GM19467 (cell line): ENCODE data around the gene EIF3I.
"Not testable (repeated sequence)": the region's sequence is repeated elsewhere in the genome, so short reads cannot be mapped to it uniquely, and the experiment has no call there.

Experiments
- ATAC-seq: cut with Tn5 transposase; IDR thresholded peaks from one replicate; pipeline ENCODE4 v1.9.1; 2021; ENCODE audit warnings: mild to moderate bottlenecking, moderate library complexity; ENCODE audit not compliant: unreplicated experiment

Gene EIF3I

DNA sequence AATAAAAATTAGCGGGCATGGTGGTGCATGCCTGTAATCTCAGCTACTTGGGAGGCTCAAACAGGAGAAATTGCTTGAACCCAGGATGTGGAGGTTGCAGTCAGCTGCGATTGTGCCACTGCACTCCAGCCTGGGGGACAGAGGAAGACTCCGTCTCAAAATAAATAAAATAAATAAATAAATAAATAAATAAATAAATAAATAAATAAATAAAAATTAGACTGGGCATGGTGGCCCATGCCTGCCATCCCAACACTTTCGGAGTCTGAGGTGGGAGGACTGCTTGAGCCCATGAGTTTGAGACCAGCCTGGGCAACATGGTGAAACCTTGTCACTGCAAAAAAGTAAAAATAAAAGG, 41.0 kb downstream of the EIF3I start:
- not testable (repeated sequence) for ATAC-seq

GRCh38 chr1:32263744-32264143, 41.5 kb downstream of the EIF3I start:
- ATAC-seq, result no peak

DNA sequence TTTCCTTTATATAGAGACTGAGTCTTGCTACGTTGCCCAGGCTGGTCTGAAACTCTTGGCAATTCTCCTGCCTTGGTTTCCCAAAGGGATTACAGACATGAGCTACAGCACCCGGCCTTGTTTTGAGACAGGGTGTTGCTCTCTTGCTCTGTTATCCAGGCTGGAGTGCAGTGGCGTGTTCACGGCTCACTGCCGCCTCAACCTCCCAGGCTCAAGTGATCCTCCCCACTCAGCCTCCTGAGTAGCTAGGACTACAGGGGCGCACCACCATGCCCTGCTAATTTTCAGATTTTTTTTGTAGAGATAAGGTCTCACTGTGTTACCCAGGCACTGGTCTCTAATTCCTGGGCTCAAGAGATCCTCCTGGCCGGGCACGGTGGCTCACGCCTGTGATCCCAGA, 43.6 kb downstream of the EIF3I start:
- ATAC-seq, result no peak

- no peak for ATAC-seq
Observed at GRCh38 chr1:32266921-32267591, 44.8 kb downstream of the EIF3I start.

GRCh38 chr1:32269744-32270143, 47.5 kb downstream of the EIF3I start:
- no peak for ATAC-seq

DNA sequence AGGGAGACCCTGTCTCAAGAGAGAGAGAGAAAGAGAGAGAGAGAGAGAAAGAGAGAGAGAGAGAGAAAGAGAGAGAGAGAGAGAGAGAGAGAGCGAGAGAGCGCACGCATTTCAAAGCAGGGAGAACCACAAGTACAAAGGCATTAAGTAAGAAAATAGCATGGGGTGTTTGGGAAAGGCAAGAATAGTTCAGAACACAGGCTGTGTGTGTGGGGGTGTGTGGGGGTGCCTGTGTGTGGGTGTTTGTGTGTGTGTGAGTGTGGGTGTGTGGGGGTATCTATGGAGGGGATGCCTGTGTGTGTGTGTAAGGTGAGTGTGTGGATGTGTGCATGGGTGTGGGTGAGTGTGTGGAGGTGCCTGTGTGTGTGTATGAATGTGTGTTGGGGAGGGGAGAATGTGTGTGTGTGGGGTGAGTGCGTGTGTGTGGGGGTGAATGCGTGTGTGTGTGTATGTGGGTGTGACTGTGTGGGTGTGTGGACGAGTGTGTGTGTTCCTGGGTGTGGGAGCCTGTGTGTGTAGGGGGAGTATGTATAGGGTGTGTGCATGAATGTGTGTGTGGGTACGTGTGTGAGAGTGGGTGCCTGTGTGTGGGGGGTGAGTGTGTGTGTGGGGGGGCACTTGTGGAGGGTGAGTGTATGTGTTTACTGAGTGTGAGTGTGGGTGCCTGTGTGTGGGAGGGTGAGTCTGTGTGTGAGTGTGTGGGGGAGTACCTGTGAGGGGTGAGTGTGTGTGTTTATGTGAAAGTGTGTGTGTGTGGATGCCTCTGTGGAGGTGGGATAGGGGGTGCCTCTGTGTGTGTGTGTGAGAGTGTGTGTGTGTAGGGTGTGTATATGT, 50.6 kb downstream of the EIF3I start:
- ATAC-seq, result no peak

DNA sequence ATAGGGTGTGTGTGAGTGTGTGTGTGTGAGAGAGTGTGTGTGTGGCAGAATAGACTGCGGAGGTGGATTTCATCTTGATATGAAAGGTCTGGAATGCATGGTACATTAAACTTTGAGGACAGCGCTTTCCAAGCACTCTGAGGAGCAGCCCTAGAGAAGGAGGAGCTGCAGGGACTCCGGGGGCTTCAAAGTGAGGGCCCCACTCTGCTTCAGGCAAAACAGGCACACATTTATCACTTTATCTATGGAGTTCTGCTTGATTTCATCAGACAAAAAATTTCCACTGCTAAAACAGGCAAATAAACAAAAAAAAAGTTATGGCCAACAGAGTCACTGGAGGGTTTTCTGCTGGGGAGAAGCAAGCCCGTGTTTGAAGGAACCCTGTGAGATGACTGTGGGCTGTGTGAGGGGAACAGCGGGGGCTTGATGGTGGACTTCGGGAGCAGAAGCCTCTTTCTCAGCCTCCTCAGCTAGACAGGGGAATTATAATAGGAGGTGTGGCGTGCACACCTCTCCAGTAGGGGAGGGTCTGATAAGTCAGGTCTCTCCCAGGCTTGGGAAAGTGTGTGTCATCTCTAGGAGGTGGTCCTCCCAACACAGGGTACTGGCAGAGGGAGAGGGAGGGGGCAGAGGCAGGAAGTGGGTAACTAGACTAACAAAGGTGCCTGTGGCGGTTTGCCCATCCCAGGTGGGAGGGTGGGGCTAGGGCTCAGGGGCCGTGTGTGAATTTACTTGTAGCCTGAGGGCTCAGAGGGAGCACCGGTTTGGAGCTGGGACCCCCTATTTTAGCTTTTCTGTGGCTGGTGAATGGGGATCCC, 51.4 kb downstream of the EIF3I start:
- ATAC-seq, result no peak

DNA sequence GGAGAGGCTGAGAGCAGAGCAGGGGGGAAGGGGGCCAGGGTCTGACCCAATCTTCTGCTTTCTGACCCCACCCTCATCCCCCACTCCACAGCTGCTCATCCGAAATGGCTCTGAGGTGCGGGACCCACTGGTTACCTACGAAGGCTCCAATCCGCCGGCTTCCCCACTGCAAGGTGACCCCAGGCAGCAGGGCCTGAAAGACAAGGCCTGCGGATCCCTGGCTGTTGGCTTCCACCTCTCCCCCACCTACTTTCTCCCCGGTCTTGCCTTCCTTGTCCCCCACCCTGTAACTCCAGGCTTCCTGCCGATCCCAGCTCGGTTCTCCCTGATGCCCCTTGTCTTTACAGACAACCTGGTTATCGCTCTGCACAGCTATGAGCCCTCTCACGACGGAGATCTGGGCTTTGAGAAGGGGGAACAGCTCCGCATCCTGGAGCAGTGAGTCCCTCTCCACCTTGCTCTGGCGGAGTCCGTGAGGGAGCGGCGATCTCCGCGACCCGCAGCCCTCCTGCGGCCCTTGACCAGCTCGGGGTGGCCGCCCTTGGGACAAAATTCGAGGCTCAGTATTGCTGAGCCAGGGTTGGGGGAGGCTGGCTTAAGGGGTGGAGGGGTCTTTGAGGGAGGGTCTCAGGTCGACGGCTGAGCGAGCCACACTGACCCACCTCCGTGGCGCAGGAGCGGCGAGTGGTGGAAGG, 52.6 kb downstream of the EIF3I start:
- ATAC-seq, result no peak

DNA sequence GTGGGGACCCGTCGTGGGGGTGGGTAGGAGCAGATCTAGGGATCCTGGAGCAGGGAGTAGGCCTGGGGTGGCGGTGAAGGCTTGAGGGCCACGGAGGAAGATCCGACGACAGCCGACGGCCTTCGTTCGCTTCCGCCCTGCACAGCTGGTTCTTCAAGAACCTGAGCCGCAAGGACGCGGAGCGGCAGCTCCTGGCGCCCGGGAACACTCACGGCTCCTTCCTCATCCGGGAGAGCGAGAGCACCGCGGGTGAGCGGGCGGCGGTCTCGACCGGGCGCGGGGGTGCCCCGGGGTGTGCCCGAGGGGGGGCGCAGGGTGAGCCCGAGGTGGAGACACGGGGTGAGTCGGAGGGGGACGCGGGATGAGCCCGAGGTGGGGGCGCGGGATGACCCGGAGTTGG, 53.2 kb downstream of the EIF3I start:
- no peak for ATAC-seq

DNA sequence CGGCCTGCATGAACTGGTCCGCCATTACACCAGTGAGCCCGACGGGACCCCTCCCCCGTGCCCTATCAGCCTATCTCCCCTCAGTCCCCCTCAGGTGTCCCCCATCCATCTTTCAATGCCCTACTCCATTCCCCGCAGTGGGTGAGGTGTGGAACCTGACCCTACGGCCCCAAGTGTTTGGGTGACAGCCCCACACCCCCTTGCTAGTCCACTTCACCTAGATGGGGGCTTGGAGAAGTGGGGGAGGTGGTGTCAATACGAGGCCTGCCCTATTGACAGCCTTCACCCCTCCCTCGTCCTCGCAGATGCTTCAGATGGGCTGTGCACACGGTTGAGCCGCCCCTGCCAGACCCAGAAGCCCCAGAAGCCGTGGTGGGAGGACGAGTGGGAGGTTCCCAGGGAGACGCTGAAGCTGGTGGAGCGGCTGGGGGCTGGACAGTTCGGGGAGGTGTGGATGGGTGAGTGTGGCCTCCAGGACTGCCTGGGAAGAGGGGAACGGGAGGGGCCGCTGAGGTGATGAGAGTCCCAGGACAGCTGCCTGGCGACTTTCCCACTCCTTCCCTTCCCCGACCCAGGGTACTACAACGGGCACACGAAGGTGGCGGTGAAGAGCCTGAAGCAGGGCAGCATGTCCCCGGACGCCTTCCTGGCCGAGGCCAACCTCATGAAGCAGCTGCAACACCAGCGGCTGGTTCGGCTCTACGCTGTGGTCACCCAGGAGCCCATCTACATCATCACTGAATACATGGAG, 54.0 kb downstream of the EIF3I start:
- no peak for ATAC-seq
